HG02938 (cell line): Measurements from ENCODE around the gene OR4D2.

Experiments used
- ATAC-seq: cut with Tn5 transposase; IDR thresholded peaks from one replicate; pipeline ENCODE4 v1.9.1; 2021; ENCODE audit warnings: mild to moderate bottlenecking, moderate library complexity; ENCODE audit not compliant: unreplicated experiment

The OR4D2 gene

GRCh38 chr17:58205936-58206335 lies 39.2 kb downstream of the OR4D2 start:
- ATAC-seq: no peak

GRCh38 chr17:58207451-58207850 lies 40.7 kb downstream of the OR4D2 start:
- ATAC-seq: no peak

- ATAC-seq: no peak
Measured at GRCh38 chr17:58208344-58208743, 41.6 kb downstream of the OR4D2 start.

- ATAC-seq: no peak
Measured at GRCh38 chr17:58210922-58211321, 44.1 kb downstream of the OR4D2 start.

- ATAC-seq: no peak
Measured at GRCh38 chr17:58215685-58216084, 48.9 kb downstream of the OR4D2 start.

- no peak for ATAC-seq
Measured at GRCh38 chr17:58217766-58218165, 51.0 kb downstream of the OR4D2 start.

GRCh38 chr17:58219007-58219788 lies 52.4 kb downstream of the OR4D2 start, which contains the start of gene MKS1:
TSS of gene MKS1 (minus strand) at chr17:58219255. CDS start at chr17:58219230, 25 bp downstream.
- ATAC-seq: peak; percentile 92

GRCh38 chr17:58219789-58220183 lies 53.0 kb downstream of the OR4D2 start:
- ATAC-seq: no peak
